HG02763 (cell line): ENCODE data around the gene GRM7.

Experiments used
- ATAC-seq: cut with Tn5 transposase; IDR thresholded peaks from one replicate; pipeline ENCODE4 v1.9.1; 2021; ENCODE audit warnings: mild to moderate bottlenecking, moderate library complexity; ENCODE audit not compliant: unreplicated experiment

The GRM7 gene

GRCh38 chr3:6965881-6966280 is 105.0 kb downstream of the GRM7 start:
- ATAC-seq, result no peak

DNA sequence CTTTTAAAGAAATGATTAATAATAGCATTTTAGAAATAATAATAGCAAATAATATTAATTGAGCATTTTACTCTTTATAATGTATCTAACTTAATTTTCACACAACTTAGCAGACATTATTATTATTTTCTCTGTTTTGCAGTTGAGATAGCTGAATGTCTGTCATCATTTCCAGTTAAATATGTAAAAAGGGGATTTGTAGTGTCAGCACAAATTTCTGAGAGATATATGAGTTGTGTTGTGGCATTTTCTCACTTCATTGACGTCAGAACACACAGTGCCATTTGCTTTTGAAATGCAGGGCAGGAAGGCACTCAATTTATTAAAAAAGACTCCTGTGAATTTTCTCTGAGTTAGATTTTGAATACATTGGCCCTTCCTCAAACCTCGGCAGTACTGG is 111.0 kb downstream of the GRM7 start:
- ATAC-seq, result no peak

GRCh38 chr3:6985848-6986247 is 124.9 kb downstream of the GRM7 start:
- ATAC-seq, result no peak

GRCh38 chr3:6989608-6990291 is 128.8 kb downstream of the GRM7 start:
- ATAC-seq, result no peak

DNA sequence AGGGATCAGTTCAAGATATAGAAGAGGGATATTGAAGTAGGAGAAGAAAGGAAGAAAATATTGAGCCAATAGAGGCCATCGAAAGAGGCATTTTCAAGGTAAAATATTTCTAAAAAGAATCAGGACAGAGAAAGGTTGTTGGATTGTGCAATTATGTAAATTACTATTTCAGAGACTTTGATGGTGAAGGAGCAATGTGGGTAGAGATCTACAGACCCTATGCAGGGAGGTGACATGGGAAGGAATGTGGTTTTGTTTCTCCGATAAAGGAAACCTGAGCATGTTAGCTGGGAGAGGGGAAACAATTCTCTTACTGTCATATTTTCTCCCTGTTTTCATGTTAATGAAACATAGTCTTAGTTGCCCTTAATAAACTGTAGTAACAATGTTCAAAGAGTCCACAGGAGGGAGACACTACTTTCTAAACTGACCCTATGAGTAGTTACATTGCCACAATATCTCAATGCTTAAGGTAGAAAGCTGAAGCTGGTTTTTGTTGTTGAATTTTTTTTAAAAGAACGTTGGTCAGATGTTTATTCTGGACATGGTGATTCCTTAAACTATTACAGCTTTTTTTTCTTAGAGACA is 133.3 kb downstream of the GRM7 start:
- no peak for ATAC-seq

DNA sequence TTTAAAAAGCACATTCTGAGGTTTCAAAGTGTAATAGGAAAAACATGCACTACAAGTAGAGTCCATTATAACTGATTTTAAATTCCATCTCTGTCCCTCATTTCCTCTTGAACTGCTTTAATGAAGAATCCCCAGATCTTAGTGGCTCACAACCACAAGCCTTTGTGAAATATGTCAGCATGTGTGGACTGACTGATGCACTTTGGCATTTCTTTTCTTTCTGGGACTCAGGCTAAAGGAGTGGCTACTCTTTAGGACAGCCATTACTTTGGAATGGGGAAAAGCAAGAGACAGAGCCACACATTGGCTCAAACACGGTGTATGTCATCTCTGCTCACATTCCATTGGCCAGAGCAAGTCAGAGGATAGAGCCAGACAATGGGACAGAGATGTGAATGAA is 139.6 kb downstream of the GRM7 start:
- ATAC-seq, result no peak

DNA sequence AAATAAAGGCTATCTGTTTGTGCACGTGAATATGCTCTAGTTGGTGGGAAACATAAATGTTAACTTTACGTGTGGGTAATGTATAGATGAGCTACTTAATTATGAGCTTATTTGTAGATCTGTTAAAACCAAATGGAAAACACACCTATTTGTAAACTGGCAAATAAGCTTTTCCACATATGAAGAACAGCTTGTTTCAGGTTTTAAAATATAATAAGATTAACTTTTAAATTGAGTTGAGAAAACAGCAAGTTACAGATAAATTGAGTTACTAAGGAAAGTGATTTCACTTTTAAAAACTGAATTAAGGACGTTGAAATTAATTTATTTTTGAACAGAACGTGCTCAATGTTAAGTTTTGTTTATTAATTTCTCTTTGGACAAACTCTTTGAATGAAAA is 140.5 kb downstream of the GRM7 start:
- ATAC-seq, result no peak

DNA sequence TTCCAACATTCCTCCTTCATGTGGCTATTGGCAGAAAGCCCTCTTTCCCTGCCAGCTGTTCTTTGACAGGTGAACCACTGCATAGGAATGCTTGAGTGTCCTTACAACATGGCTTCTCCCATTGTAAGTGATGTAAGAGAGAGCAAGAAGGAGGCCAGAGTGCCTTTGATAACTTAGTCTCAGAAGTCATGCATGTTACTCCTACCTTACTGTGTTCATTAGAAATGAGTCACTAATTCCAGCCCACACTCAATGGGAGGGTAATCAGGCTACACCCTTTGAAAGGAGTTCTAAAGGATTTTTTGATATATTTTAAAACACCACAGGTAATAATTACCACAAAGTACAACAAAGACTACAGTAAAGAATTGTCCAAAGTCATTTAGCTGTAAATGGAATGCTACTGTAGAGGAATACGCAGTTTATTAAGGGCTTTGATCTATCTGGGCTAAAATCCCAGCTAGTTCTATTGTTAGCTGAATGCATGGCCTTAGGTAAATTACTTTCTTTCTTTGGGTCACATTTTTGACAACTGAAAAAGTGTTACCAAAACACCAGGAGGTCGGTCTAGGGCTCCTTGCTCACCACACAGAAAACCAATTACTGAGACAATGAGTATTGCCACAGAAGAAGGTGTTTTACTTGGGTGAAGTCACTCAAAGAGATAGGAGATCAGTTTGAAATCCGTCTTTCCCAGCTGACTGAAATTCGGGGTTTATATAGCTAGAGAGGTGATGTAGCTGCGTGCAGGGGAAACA is 154.9 kb downstream of the GRM7 start:
- no peak for ATAC-seq

DNA sequence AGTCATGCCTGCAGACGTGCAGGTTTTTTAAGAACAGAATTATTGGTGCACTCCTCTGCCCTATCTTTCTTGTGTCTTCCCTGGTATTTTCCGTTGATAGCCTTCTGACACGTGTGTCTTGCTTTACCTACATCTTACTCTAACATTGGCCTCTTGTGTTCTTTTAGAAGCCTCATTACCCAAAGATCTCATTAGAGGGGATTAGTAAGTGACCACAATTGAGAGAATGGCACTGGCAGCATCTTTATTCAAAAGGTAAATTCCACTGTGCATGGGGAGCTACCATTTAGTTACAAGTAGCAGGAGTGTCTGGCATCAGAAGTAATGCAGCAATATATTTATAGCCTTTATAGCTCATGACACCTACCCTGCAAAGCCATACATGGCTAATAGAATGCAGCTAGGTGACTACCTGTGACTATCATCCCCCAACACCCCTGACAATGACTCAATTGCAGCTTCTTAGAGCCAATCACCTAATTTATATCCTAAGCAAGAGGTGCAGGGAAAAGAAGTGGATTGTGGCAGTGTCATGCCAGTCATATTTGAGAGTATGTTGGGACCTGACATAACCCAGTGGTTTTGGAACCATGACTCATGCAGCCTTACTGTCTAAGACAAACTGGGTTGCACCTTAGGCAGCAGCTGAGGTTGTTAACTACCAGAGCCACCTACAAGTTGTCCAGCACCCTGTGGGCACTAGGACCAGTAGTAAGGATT is 164.8 kb downstream of the GRM7 start:
- ATAC-seq, result no peak

- no peak for ATAC-seq
These were observed 168.6 kb downstream of the GRM7 start for GRCh38 chr3:7029562-7029961.

GRCh38 chr3:7038394-7038793 is 177.5 kb downstream of the GRM7 start:
- no peak for ATAC-seq

DNA sequence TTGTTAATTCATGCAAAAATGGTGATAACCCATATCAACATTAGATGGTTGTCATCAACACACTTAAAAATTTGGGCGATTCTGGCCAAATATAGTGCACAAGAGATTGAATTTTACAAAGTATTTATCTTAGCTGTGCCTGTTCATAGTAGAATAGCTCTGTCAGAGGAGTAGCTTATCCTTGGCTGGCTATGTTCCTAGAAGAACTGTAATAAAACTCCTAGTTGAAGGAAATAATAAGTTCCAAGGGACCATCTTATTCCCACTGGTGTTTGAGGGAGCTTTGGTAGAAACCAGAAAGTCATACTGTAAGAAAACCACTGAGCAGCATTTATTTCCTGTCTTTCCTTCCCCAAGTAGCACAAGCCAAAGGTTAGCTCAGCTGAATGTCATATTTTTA is 201.8 kb downstream of the GRM7 start:
- ATAC-seq, result no peak

DNA sequence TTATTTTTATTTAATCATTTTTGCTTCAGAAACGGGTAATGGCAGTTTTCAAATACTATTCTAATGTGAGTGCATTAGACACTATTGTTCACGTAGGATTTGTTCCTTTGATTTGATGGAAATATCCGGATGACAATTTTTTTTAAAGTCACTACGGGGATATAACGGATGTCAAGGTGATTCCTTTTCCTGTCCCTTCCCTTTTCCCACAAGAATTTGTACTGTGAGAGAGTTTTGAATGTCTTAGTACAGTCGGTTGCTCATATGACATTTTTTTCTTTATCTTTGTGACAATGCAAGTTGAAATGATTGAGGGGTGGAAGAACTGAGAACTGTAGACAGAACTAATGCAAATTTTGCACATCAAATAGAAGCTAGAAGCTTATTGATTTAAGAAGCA is 209.5 kb downstream of the GRM7 start:
- ATAC-seq, result no peak

- no peak for ATAC-seq
These were observed 213.3 kb downstream of the GRM7 start for GRCh38 chr3:7074217-7074616.

DNA sequence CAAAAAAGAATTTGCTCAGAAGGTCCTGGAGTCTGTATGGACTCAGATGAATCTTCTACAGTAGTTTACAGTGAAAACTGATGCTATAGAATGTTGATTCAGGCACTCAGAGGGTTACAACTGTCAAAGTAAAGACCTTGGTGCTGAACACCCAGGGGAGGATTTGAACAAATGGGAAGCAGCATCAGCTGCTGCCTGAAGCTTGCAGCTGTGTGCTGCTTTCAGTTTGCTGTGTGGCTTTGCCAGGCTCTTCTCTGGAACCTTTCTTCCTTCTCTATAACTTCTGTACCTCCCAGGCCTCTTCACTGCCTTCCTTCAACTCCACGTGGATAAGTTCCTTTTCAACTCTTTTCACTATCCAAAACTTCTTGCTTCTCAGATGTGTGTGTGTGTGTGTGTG is 214.2 kb downstream of the GRM7 start:
- no peak for ATAC-seq

DNA sequence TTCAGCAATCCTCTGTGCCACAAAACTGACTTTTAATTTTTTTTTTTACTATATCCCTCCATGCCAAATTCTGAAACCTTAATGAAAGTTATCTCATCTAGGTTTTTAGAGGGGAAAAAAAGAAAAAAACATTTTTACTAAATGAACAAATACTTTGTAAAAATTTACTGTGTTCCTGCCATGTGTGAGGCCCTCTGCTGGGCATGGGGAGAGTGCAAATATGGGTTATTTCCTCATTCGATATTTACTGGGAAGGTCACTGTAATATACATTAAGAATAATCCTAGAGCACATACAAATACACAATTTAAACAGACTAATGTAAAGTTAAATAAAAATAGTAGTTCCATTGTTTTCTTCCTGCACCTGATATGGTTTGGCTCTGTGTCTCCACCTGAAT is 215.0 kb downstream of the GRM7 start:
- no peak for ATAC-seq

DNA sequence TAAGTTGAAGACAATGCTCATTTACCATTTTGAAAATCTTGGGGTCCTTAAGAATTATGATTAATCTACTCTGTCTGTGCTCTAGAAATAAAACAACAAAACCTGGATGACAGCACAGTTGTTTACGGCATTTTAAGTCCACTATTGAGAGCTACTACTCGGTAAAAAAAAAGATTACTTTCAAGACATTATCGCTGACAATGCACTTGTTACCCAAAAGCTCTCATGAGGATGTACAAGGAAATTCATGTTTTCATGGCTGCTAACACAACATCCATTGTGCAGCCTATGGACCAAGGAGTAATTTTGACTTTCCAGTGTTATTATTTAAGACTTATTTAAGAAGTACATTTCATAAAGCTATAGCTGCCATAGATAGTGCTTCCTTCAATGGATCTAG is 221.3 kb downstream of the GRM7 start:
- ATAC-seq, result no peak

DNA sequence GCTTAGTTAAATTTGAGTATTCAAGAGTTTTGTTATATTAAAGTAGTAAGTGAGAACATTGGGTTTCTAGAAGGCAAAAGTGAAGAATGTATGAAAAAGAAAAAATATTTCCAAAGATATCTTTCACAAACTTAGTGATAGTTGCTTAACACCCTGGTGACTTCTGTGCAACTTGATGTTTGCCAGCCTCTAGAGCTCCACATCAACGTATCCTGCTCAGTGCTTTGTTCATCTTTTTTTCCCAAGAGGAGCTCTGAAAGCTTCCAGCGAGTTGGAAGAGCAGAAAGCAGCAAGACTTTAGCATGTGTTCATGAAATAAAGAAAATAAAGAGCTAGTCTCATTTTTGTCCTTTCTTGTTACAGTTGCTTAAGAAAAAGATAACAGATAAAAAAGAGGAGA is 225.5 kb downstream of the GRM7 start:
- ATAC-seq, result no peak

GRCh38 chr3:7095116-7095515 is 234.2 kb downstream of the GRM7 start:
- no peak for ATAC-seq

GRCh38 chr3:7100136-7100535 is 239.2 kb downstream of the GRM7 start:
- ATAC-seq, result no peak

DNA sequence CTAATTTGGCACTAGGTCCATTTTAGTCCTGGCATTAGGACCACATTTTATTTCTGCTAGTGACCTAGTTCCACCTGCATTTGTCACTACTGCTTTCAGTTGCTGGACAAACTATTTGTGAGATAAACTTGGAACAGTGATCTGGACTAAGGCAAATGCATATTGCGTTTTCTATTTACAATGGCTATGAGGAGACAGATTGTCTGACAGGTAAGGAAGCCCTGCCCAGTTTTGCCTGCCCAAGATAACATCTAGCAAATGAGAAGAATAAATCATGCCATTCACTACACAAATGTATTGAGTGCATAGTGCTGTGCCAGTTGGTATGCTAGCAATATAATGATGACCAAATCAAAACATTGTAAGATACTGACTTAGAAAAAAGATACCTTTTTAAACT is 245.7 kb downstream of the GRM7 start:
- ATAC-seq, result no peak
